ENCODE data around the gene GMEB1. TPM values are rescaled to one million over a fixed set of nuclear protein-coding genes. Genes with fewer than 3 reads are reported as not detected.
"Not testable (repeated sequence)": the region's sequence is repeated elsewhere in the genome, so short reads cannot be mapped to it uniquely, and the experiment has no call there.

GMEB1 gene
- total RNA-seq, 1 donor from 2014 or later: 12.6 TPM

- H3K27me3 ChIP-seq (ENCODE audit: insufficient read depth, low read length): no peaks in the 10 kb centered on the region
- H3K9ac ChIP-seq (ENCODE audit: low read length): peak overlapping the region; percentile 98
- H3K79me2 ChIP-seq (ENCODE audit: insufficient read depth, low read length): peaks cover 35% of the 10 kb centered on the region
- no peaks in the 10 kb centered on the region for H4K20me1 ChIP-seq (ENCODE audit: insufficient read depth, low read length)
- no peaks in the 10 kb centered on the region for H3K36me3 ChIP-seq (ENCODE audit: insufficient read depth, low read length)
- peak overlapping the region; percentile 75 for H3K4me3 ChIP-seq (ENCODE audit: insufficient read depth, low read depth, low read length)
- Mint-ChIP-seq H3K4me1 (ENCODE audit: low read depth, unreplicated experiment) (peaks cover 7% of the 10 kb centered on the region), H3K36me3 (ENCODE audit: low read depth, unreplicated experiment) (no peaks in the 10 kb centered on the region), H3K27me3 (ENCODE audit: low read depth, unreplicated experiment) (no peaks in the 10 kb centered on the region), H3K9me3 (ENCODE audit: unreplicated experiment) (no peaks in the 10 kb centered on the region), H3K4me3 (ENCODE audit: unreplicated experiment) (peak overlapping the region; percentile 84), H3K27ac (ENCODE audit: unreplicated experiment) (peak overlapping the region; percentile 94)
- H3K4me1 ChIP-seq (ENCODE audit: insufficient read depth, low read length): peaks cover 12% of the 10 kb centered on the region
- H2AFZ ChIP-seq (ENCODE audit: low read depth, low read length): peak overlapping the region; percentile 44
- FAIRE-seq: no peak
- peak overlapping the region; percentile 88 for H3K4me2 ChIP-seq (ENCODE audit: low read length)
- TF ChIP-seq EZH2 (IDR thresholded peaks at IDR 0.05; ENCODE audit: insufficient read depth, low read length) (no peak), CTCF (IDR thresholded peaks at IDR 0.05; ENCODE audit: insufficient read depth, low read depth, low read length) (no peak)
- peak; percentile 15 for DNase-seq (ENCODE audit: low read depth)
- peak overlapping the region; percentile 95 for H3K27ac ChIP-seq (ENCODE audit: low read depth, low read length)
- no peaks in the 10 kb centered on the region for H3K9me3 ChIP-seq (ENCODE audit: insufficient read depth, low read depth, low read length)
These were observed 556 bp downstream of the GMEB1 start for GRCh38 chr1:28668956-28669723.

GRCh38 chr1:28671254-28671780 is 2.7 kb downstream of the GMEB1 start:
- H3K4me1 Mint-ChIP-seq (ENCODE audit: low read depth, unreplicated experiment): peaks cover 3% of the 10 kb centered on the region
- H3K4me3 Mint-ChIP-seq (ENCODE audit: unreplicated experiment): no peak overlapping the region
- H3K36me3 ChIP-seq (ENCODE audit: insufficient read depth, low read length): no peaks in the 10 kb centered on the region
- H3K27me3 Mint-ChIP-seq (ENCODE audit: low read depth, unreplicated experiment): no peaks in the 10 kb centered on the region
- no peak for TF ChIP-seq CTCF (IDR thresholded peaks at IDR 0.05; ENCODE audit: insufficient read depth, low read depth, low read length)
- no peak for TF ChIP-seq EZH2 (IDR thresholded peaks at IDR 0.05; ENCODE audit: insufficient read depth, low read length)
- no peaks in the 10 kb centered on the region for H3K9me3 Mint-ChIP-seq (ENCODE audit: unreplicated experiment)
- H3K4me1 ChIP-seq (ENCODE audit: insufficient read depth, low read length): peaks cover 12% of the 10 kb centered on the region
- peaks cover 38% of the 10 kb centered on the region for H3K79me2 ChIP-seq (ENCODE audit: insufficient read depth, low read length)
- no peak overlapping the region for H2AFZ ChIP-seq (ENCODE audit: low read depth, low read length)
- H3K36me3 Mint-ChIP-seq (ENCODE audit: low read depth, unreplicated experiment): no peaks in the 10 kb centered on the region
- no peak overlapping the region for H3K9ac ChIP-seq (ENCODE audit: low read length)
- no peak overlapping the region for H3K27ac Mint-ChIP-seq (ENCODE audit: unreplicated experiment)
- H3K27ac ChIP-seq (ENCODE audit: low read depth, low read length): no peak overlapping the region
- H3K27me3 ChIP-seq (ENCODE audit: insufficient read depth, low read length): no peaks in the 10 kb centered on the region
- H3K9me3 ChIP-seq (ENCODE audit: insufficient read depth, low read depth, low read length): no peaks in the 10 kb centered on the region
- no peak overlapping the region for H3K4me3 ChIP-seq (ENCODE audit: insufficient read depth, low read depth, low read length)
- DNase-seq (ENCODE audit: low read depth): no peak
- no peaks in the 10 kb centered on the region for H4K20me1 ChIP-seq (ENCODE audit: insufficient read depth, low read length)
- no peak for FAIRE-seq
- H3K4me2 ChIP-seq (ENCODE audit: low read length): no peak overlapping the region

GRCh38 chr1:28672971-28673370 is 4.4 kb downstream of the GMEB1 start:
- Histone ChIP-seq H3K4me1 (ENCODE audit: insufficient read depth, low read length) (peaks cover 11% of the 10 kb centered on the region), H3K79me2 (ENCODE audit: insufficient read depth, low read length) (peaks cover 40% of the 10 kb centered on the region)
- H3K9me3 ChIP-seq (ENCODE audit: insufficient read depth, low read depth, low read length); H4K20me1 ChIP-seq (ENCODE audit: insufficient read depth, low read length); H3K36me3 ChIP-seq (ENCODE audit: insufficient read depth, low read length); H3K9ac ChIP-seq (ENCODE audit: low read length); H3K27me3 ChIP-seq (ENCODE audit: insufficient read depth, low read length); H3K4me3 Mint-ChIP-seq (ENCODE audit: unreplicated experiment); FAIRE-seq; H3K27ac ChIP-seq (ENCODE audit: low read depth, low read length); H3K9me3 Mint-ChIP-seq (ENCODE audit: unreplicated experiment); H3K36me3 Mint-ChIP-seq (ENCODE audit: low read depth, unreplicated experiment); H3K27ac Mint-ChIP-seq (ENCODE audit: unreplicated experiment); H3K27me3 Mint-ChIP-seq (ENCODE audit: low read depth, unreplicated experiment); H2AFZ ChIP-seq (ENCODE audit: low read depth, low read length); H3K4me2 ChIP-seq (ENCODE audit: low read length); DNase-seq (ENCODE audit: low read depth); H3K4me3 ChIP-seq (ENCODE audit: insufficient read depth, low read depth, low read length); H3K4me1 Mint-ChIP-seq (ENCODE audit: low read depth, unreplicated experiment): not testable (repeated sequence)
